ENCODE data around the gene FUCA2.
A peak's percentile ranks its signal among the peaks of the same experiment; 100 is the strongest.

The FUCA2 gene

GRCh38 chr6:143536866-143537691, 25.6 kb upstream of the FUCA2 start:
- no peaks in the 10 kb centered on the region for H3K9me3 ChIP-seq (ENCODE audit: severe bottlenecking)
- DNase-seq (ENCODE audit: low spot score) (no peak), ATAC-seq (ENCODE audit: low read depth) (peak; percentile 76)
- H3K4me1 ChIP-seq (ENCODE audit: insufficient read depth, poor library complexity, severe bottlenecking) = no peaks in the 10 kb centered on the region
- H3K27ac ChIP-seq (ENCODE audit: poor library complexity, severe bottlenecking) = peak overlapping the region; percentile 19
- H3K4me3 ChIP-seq (ENCODE audit: severe bottlenecking) = peak overlapping the region; percentile 84
- no peaks in the 10 kb centered on the region for H3K36me3 ChIP-seq (ENCODE audit: low read depth)
- H3K27me3 ChIP-seq (ENCODE audit: insufficient read depth, poor library complexity, severe bottlenecking) = no peaks in the 10 kb centered on the region
- peak; percentile 47 for TF ChIP-seq CTCF (IDR thresholded peaks at IDR 0.05; ENCODE audit: poor library complexity, severe bottlenecking)

GRCh38 chr6:143536461-143536865, 24.9 kb upstream of the FUCA2 start:
- Histone ChIP-seq H3K36me3 (ENCODE audit: low read depth) (no peaks in the 10 kb centered on the region), H3K4me1 (ENCODE audit: insufficient read depth, poor library complexity, severe bottlenecking) (no peaks in the 10 kb centered on the region), H3K9me3 (ENCODE audit: severe bottlenecking) (no peaks in the 10 kb centered on the region), H3K4me3 (ENCODE audit: severe bottlenecking) (peak overlapping the region; percentile 84), H3K27me3 (ENCODE audit: insufficient read depth, poor library complexity, severe bottlenecking) (no peaks in the 10 kb centered on the region), H3K27ac (ENCODE audit: poor library complexity, severe bottlenecking) (peak overlapping the region; percentile 19)
- ATAC-seq (ENCODE audit: low read depth) (peak; percentile 76), DNase-seq (ENCODE audit: low spot score) (no peak)
- no peak for TF ChIP-seq CTCF (IDR thresholded peaks at IDR 0.05; ENCODE audit: poor library complexity, severe bottlenecking)

GRCh38 chr6:143535189-143535614, 23.7 kb upstream of the FUCA2 start:
- Histone ChIP-seq H3K36me3 (ENCODE audit: low read depth) (no peaks in the 10 kb centered on the region), H3K27me3 (ENCODE audit: insufficient read depth, poor library complexity, severe bottlenecking) (no peaks in the 10 kb centered on the region), H3K9me3 (ENCODE audit: severe bottlenecking) (no peaks in the 10 kb centered on the region), H3K4me3 (ENCODE audit: severe bottlenecking) (no peak overlapping the region), H3K27ac (ENCODE audit: poor library complexity, severe bottlenecking) (no peak overlapping the region), H3K4me1 (ENCODE audit: insufficient read depth, poor library complexity, severe bottlenecking) (no peaks in the 10 kb centered on the region)
- no peak for TF ChIP-seq CTCF (IDR thresholded peaks at IDR 0.05; ENCODE audit: poor library complexity, severe bottlenecking)
- no peak for DNase-seq (ENCODE audit: low spot score)
- ATAC-seq (ENCODE audit: low read depth) = no peak

- H3K27ac ChIP-seq (ENCODE audit: poor library complexity, severe bottlenecking) = no peak overlapping the region
- DNase-seq (ENCODE audit: low spot score) (no peak), ATAC-seq (ENCODE audit: low read depth) (no peak)
- H3K27me3 ChIP-seq (ENCODE audit: insufficient read depth, poor library complexity, severe bottlenecking) = no peaks in the 10 kb centered on the region
- H3K9me3 ChIP-seq (ENCODE audit: severe bottlenecking) = no peaks in the 10 kb centered on the region
- no peaks in the 10 kb centered on the region for H3K36me3 ChIP-seq (ENCODE audit: low read depth)
- no peak overlapping the region for H3K4me3 ChIP-seq (ENCODE audit: severe bottlenecking)
- no peak for TF ChIP-seq CTCF (IDR thresholded peaks at IDR 0.05; ENCODE audit: poor library complexity, severe bottlenecking)
- H3K4me1 ChIP-seq (ENCODE audit: insufficient read depth, poor library complexity, severe bottlenecking) = no peaks in the 10 kb centered on the region
These were observed 20.4 kb upstream of the FUCA2 start for GRCh38 chr6:143531720-143532499.
